ENCODE measurements around the gene MAN2B2.

- TF ChIP-seq, protein P1, sequence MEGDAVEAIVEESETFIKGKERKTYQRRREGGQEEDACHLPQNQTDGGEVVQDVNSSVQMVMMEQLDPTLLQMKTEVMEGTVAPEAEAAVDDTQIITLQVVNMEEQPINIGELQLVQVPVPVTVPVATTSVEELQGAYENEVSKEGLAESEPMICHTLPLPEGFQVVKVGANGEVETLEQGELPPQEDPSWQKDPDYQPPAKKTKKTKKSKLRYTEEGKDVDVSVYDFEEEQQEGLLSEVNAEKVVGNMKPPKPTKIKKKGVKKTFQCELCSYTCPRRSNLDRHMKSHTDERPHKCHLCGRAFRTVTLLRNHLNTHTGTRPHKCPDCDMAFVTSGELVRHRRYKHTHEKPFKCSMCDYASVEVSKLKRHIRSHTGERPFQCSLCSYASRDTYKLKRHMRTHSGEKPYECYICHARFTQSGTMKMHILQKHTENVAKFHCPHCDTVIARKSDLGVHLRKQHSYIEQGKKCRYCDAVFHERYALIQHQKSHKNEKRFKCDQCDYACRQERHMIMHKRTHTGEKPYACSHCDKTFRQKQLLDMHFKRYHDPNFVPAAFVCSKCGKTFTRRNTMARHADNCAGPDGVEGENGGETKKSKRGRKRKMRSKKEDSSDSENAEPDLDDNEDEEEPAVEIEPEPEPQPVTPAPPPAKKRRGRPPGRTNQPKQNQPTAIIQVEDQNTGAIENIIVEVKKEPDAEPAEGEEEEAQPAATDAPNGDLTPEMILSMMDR (IDR thresholded peaks at IDR 0.05 in 8 of 11, conservative IDR thresholded peaks at IDR 0.05 in 3 of 11): no peak
- TF ChIP-seq POLR2AphosphoS5 (IDR thresholded peaks at IDR 0.05) (no peak), POLR2A (IDR thresholded peaks at IDR 0.05) (no peak)
These were observed 36.9 kb upstream of the MAN2B2 start for GRCh38 chr4:6538111-6538510.
